HCT116 (cell line): Measurements from ENCODE around the gene MBP. TPM values are rescaled to one million over a fixed set of nuclear protein-coding genes. Genes with fewer than 3 reads are reported as not detected.

Experiments
- ATAC-seq: fragments of 200-7000 bp; cut with Tn5 transposase; 2 replicates; pipeline ENCODE4 v1.9.1; 2020; ENCODE audit warnings: mild to moderate bottlenecking, moderate library complexity
- BruUV-seq: library from RNA; stranded (reverse); fragments of 400-500 nt; replicated peaks from 2 replicates; lab custom pipeline; 2021; lab: Mats Ljungman, UMichigan
- CTCF ChIA-PET: fragments of 300-600 bp; sonication (Branson Sonifier 250); formaldehyde crosslinking; loops from one replicate; lab custom pipeline; 2021; ENCODE audit warnings: antibody characterized with exemption; lab: Charles Lee
- POLR2A ChIA-PET: fragments of 300-600, 350-600 bp; sonication (Branson Sonifier 250); formaldehyde crosslinking; loops from one replicate; lab custom pipeline; 2021; ENCODE audit warnings: antibody characterized with exemption; lab: Charles Lee
- RAD21 ChIA-PET, 2 experiments: fragments of 300-600 bp; sonication (Branson Sonifier 250); formaldehyde crosslinking; loops; one replicate each; lab custom pipeline; 2023; ENCODE audit warnings: low total read pairs in 2 of 2; ENCODE audit not compliant: uncharacterized antibody in 2 of 2, unreplicated experiment in 2 of 2, low non-redundant PET in 1 of 2; lab: Charles Lee
- DNase-seq: peaks from one replicate; pipeline ENCODE4 v3.0.0-alpha.2; 2010; ENCODE audit warnings: low read depth, low spot score
- H2AFZ ChIP-seq: fragments of 200-600 bp; shearing (Covaris generic), sonication (generic); 2 replicates; pipeline ENCODE4 v1.6.1; 2017; ENCODE audit warnings: low read depth, mixed run types, mixed read lengths, antibody characterized with exemption, low read length; ENCODE audit not compliant: poor library complexity, severe bottlenecking
- H3K27ac ChIP-seq: 2 replicates; pipeline ENCODE4 v1.5.1; 2012; ENCODE audit warnings: low read depth, low read length
- H3K27me3 ChIP-seq: fragments of 200-600 bp; sonication (generic); 2 replicates; pipeline ENCODE4 v1.6.1; 2016; ENCODE audit warnings: mixed run types, low read length, mixed read lengths; ENCODE audit not compliant: insufficient read depth
- H3K36me3 ChIP-seq, 2 experiments: fragments of 200-500 bp in 1 of 2; fragments of 200-600 bp in 1 of 2; sonication (Bioruptor generic) in 1 of 2; sonication (generic) in 1 of 2; 2 replicates each; pipeline versions ENCODE4 v1.5.1 to v1.6.1; 2014 to 2016; ENCODE audit warnings: low read length in 2 of 2, inconsistent platforms in 1 of 2, mixed read lengths in 1 of 2, mixed run types in 1 of 2; ENCODE audit not compliant: insufficient read depth in 2 of 2, control insufficient read depth in 1 of 2
- H3K4me1 ChIP-seq, 2 experiments: fragments of 200-600 bp in 1 of 2; sonication (generic) in 1 of 2; 2 replicates each; pipeline versions ENCODE4 v1.5.1 to v1.6.1; 2012 to 2017; ENCODE audit warnings: low read length in 2 of 2, inconsistent platforms in 1 of 2, mild to moderate bottlenecking in 1 of 2, mixed read lengths in 1 of 2, mixed run types in 1 of 2, moderate library complexity in 1 of 2; ENCODE audit not compliant: insufficient read depth in 2 of 2, control insufficient read depth in 1 of 2
- H3K4me2 ChIP-seq: fragments of 200-600 bp; sonication (generic); 2 replicates; pipeline ENCODE4 v1.6.1; 2017; ENCODE audit warnings: mixed run types, low read length, mixed read lengths
- H3K4me3 ChIP-seq, 2 experiments: fragments of 200-600 bp in 1 of 2; sonication (generic) in 1 of 2; replicated peaks in 1 of 2; 2 replicates each; pipeline ENCODE4 v1.5.1; 2011 to 2016; ENCODE audit warnings: low read length in 2 of 2, control low read depth in 1 of 2, low read depth in 1 of 2, mild to moderate bottlenecking in 1 of 2, mixed read lengths in 1 of 2, mixed run types in 1 of 2
- H3K79me2 ChIP-seq: fragments of 200-600 bp; sonication (generic); 2 replicates; pipeline ENCODE4 v1.6.1; 2017; ENCODE audit warnings: mild to moderate bottlenecking, mixed run types, low read length, moderate library complexity, mixed read lengths; ENCODE audit not compliant: insufficient read depth
- H3K9ac ChIP-seq: fragments of 200-600 bp; sonication (generic); 2 replicates; pipeline ENCODE4 v1.6.1; 2016; ENCODE audit warnings: low read length, mixed read lengths
- H3K9me2 ChIP-seq: fragments of 200-600 bp; sonication (generic), shearing (Covaris generic); 2 replicates; pipeline ENCODE4 v1.6.1; 2017; ENCODE audit warnings: mixed run types, mild to moderate bottlenecking, moderate library complexity; ENCODE audit not compliant: insufficient read depth
- H3K9me3 ChIP-seq, 2 experiments: fragments of 200-500 bp in 1 of 2; fragments of 200-600 bp in 1 of 2; sonication (Bioruptor generic) in 1 of 2; sonication (generic) in 1 of 2; 2 replicates each; pipeline ENCODE4 v1.6.1; 2014 to 2017; ENCODE audit warnings: low read length in 2 of 2, mixed read lengths in 2 of 2, inconsistent platforms in 1 of 2, low read depth in 1 of 2, mild to moderate bottlenecking in 1 of 2, mixed run types in 1 of 2, moderate library complexity in 1 of 2; ENCODE audit not compliant: control insufficient read depth in 1 of 2, insufficient read depth in 1 of 2
- H4K20me1 ChIP-seq: fragments of 200-600 bp; sonication (generic), shearing (Covaris generic); 2 replicates; pipeline ENCODE4 v1.6.1; 2017; ENCODE audit warnings: mixed run types, mild to moderate bottlenecking, moderate library complexity; ENCODE audit not compliant: insufficient read depth
- CBX3 ChIP-seq: IDR thresholded peaks from 2 replicates; pipeline ENCODE4 v1.6.1; 2012; ENCODE audit warnings: low read depth
- CEBPB ChIP-seq: IDR thresholded peaks from 2 replicates; pipeline ENCODE4 v1.6.1; 2012; ENCODE audit warnings: low read depth
- EGR1 ChIP-seq: IDR thresholded peaks from 2 replicates; pipeline ENCODE4 v1.6.1; 2012; ENCODE audit warnings: low read depth
- FOSL1 ChIP-seq: IDR thresholded peaks from 2 replicates; pipeline ENCODE4 v1.6.1; 2012; ENCODE audit warnings: low read depth
- JUND ChIP-seq: IDR thresholded peaks from 2 replicates; pipeline ENCODE4 v1.6.1; 2012
- POLR2A ChIP-seq: IDR thresholded peaks from 2 replicates; pipeline ENCODE4 v1.7.0; 2011; ENCODE audit warnings: borderline replicate concordance; ENCODE audit not compliant: insufficient read depth, insufficient read length; ENCODE audit errors: extremely low read depth
- POLR2AphosphoS5 ChIP-seq: IDR thresholded peaks from 2 replicates; pipeline ENCODE4 v1.6.1; 2011; ENCODE audit warnings: mild to moderate bottlenecking, low read depth, low read length, moderate library complexity
- RAD21 ChIP-seq: IDR thresholded peaks from 2 replicates; pipeline ENCODE4 v1.6.1; 2012; ENCODE audit warnings: low read depth, mild to moderate bottlenecking
- SP1 ChIP-seq: IDR thresholded peaks from 2 replicates; pipeline ENCODE4 v1.6.1; 2012; ENCODE audit warnings: low read depth
- SRF ChIP-seq: IDR thresholded peaks from 2 replicates; pipeline ENCODE4 v1.6.1; 2012; ENCODE audit warnings: low read depth
- ZNF274 ChIP-seq: fragments of 200-500 bp; sonication (Bioruptor generic); IDR thresholded peaks from 2 replicates; pipeline ENCODE4 v1.6.1; 2014; ENCODE audit warnings: mild to moderate bottlenecking, low read depth, low read length, inconsistent platforms
- intact Hi-C: fragments of 100-400 bp; cut with micrococcal nuclease; formaldehyde crosslinking; loops from 2 replicates; pipeline ENCODE4 v1.10.0; 2022
- total RNA-seq: library from RNA; stranded (reverse); gene quantifications from one replicate; pipeline ENCODE4 v1.2.1, GENCODE V29; 2021; ENCODE audit not compliant: unreplicated experiment
- TF ChIP-seq, protein P1 (sequence below): IDR thresholded peaks from 2 replicates; pipeline ENCODE4 v1.6.1; 2011; ENCODE audit warnings: mild to moderate bottlenecking, low read length, moderate library complexity; ENCODE audit not compliant: insufficient replicate concordance; ENCODE audit errors: extremely low read depth
- TF ChIP-seq, protein P2 (sequence below), 3 experiments: fragments of 200-600 bp in 1 of 3; sonication (generic) in 1 of 3; IDR thresholded peaks in 2 of 3; conservative IDR thresholded peaks in 1 of 3; 2 replicates each; pipeline ENCODE4 v1.5.1; 2012 to 2017; ENCODE audit warnings: low read depth in 2 of 3, low read length in 2 of 3, antibody characterized with exemption in 1 of 3, borderline replicate concordance in 1 of 3, control low read depth in 1 of 3, mild to moderate bottlenecking in 1 of 3, mixed read lengths in 1 of 3, mixed run types in 1 of 3, moderate library complexity in 1 of 3; ENCODE audit not compliant: insufficient read depth in 1 of 3

Gene MBP
- total RNA-seq, 1 experiment from 2014 or later, result 34.9 TPM

DNA sequence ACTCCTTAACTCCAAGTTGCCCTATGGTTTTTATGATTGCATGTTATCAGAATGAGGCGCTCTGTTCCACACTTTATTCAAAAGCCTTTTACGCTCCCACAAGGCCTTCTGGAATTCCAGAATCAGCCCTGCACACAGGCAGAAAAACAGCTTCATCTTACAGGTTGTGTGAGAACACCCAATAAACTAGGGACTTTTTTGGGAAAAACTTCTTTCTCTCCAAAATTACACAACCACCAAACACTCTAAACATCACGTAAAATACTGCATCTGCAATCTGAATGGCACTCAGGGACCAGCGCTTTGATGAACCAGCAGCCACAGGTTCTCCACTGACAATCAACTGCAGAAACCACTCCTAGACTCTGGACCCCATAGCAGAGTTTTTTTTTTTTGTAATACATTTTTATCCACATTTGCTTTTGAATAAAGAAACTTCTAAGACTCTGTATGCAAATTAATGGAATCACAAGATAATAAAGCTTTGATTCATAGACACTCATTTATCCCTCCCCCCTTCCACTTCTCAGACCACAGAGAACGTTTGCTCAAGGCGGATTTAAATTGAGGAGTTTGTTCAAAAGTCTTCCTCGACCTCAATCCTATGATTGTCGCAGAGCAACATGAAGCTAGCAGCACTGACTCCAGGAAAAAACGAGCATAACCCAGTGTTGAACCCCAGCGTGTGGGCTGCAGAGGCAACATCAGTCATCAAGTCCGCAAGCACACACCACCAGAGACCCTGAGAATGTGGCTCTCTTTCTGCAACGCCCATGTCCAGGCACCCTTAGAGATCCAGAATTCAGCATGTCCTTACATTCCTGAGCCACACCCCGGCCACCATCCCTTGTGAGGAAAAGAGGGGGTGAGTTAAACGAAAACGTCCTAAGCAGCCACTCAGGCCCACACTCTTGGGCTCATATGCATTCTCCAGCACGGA, 116.5 kb downstream of the MBP start:
- no peaks in the 10 kb centered on the region for H3K4me1 ChIP-seq
- CTCF ChIA-PET, result no interaction called here
- H3K27me3 ChIP-seq, result no peaks in the 10 kb centered on the region
- H3K36me3 ChIP-seq, result peaks cover 3 to 13% of the 10 kb centered on the region in 2 experiments; a peak in 3 of 4 replicates
- H3K79me2 ChIP-seq, result no peaks in the 10 kb centered on the region
- TF ChIP-seq, protein P1, sequence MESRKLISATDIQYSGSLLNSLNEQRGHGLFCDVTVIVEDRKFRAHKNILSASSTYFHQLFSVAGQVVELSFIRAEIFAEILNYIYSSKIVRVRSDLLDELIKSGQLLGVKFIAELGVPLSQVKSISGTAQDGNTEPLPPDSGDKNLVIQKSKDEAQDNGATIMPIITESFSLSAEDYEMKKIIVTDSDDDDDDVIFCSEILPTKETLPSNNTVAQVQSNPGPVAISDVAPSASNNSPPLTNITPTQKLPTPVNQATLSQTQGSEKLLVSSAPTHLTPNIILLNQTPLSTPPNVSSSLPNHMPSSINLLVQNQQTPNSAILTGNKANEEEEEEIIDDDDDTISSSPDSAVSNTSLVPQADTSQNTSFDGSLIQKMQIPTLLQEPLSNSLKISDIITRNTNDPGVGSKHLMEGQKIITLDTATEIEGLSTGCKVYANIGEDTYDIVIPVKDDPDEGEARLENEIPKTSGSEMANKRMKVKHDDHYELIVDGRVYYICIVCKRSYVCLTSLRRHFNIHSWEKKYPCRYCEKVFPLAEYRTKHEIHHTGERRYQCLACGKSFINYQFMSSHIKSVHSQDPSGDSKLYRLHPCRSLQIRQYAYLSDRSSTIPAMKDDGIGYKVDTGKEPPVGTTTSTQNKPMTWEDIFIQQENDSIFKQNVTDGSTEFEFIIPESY, result no peak
- no peak for TF ChIP-seq CBX3
- intact Hi-C loops, result no loop called here
- H3K9ac ChIP-seq, result no peak overlapping the region
- no peak overlapping the region for H3K27ac ChIP-seq
- H3K9me3 ChIP-seq, result no peaks in the 10 kb centered on the region
- H3K4me3 ChIP-seq, result no peak overlapping the region
- no peaks in the 10 kb centered on the region for H3K9me2 ChIP-seq
- ATAC-seq (no peak), DNase-seq (no peak)
- no peak overlapping the region for H2AFZ ChIP-seq
- BruUV-seq, result TSS peak; percentile 26
- no peaks in the 10 kb centered on the region for H4K20me1 ChIP-seq
- RAD21 ChIA-PET, result no interaction called here
- POLR2A ChIA-PET, result no interaction called here
- no peak overlapping the region for H3K4me2 ChIP-seq

DNA sequence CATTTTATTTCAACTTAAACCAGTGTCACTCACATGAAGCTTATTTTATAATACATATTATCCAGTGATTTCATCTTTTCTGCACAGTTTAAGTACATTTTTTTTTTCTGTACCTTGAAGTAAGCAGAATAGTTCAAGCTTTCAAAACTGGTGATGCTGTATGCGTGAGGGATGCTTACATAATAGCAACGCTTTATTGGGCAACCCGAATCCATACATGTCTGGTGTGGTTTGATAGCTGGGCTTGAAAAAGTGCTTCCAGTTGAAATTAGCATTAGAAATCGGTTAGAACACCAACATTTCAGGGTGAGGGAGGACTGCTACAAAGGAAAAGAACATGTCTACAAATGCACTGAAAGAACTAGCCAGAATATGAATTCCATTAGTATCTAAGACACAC, 117.4 kb downstream of the MBP start:
- ATAC-seq (no peak), DNase-seq (no peak)
- Histone ChIP-seq H3K27me3 (no peaks in the 10 kb centered on the region), H3K4me3 (no peak overlapping the region), H3K9me3 (no peaks in the 10 kb centered on the region), H4K20me1 (no peaks in the 10 kb centered on the region), H2AFZ (no peak overlapping the region), H3K9ac (no peak overlapping the region), H3K9me2 (no peaks in the 10 kb centered on the region), H3K4me1 (no peaks in the 10 kb centered on the region), H3K27ac (no peak overlapping the region), H3K36me3 (peaks cover 3 to 13% of the 10 kb centered on the region in 2 experiments; a peak in 3 of 4 replicates), H3K4me2 (no peak overlapping the region), H3K79me2 (no peaks in the 10 kb centered on the region)
- POLR2A ChIA-PET, result no interaction called here
- CTCF ChIA-PET, result no interaction called here
- BruUV-seq, result no TSS peak
- RAD21 ChIA-PET, result no interaction called here
- intact Hi-C loops, result no loop called here
- TF ChIP-seq RAD21 (no peak), EGR1 (no peak), JUND (no peak), FOSL1 (no peak), SRF (no peak), POLR2AphosphoS5 (no peak), ZNF274 (no peak), CEBPB (no peak), CBX3 (no peak), POLR2A (no peak), SP1 (no peak)
- TF ChIP-seq, protein P2, sequence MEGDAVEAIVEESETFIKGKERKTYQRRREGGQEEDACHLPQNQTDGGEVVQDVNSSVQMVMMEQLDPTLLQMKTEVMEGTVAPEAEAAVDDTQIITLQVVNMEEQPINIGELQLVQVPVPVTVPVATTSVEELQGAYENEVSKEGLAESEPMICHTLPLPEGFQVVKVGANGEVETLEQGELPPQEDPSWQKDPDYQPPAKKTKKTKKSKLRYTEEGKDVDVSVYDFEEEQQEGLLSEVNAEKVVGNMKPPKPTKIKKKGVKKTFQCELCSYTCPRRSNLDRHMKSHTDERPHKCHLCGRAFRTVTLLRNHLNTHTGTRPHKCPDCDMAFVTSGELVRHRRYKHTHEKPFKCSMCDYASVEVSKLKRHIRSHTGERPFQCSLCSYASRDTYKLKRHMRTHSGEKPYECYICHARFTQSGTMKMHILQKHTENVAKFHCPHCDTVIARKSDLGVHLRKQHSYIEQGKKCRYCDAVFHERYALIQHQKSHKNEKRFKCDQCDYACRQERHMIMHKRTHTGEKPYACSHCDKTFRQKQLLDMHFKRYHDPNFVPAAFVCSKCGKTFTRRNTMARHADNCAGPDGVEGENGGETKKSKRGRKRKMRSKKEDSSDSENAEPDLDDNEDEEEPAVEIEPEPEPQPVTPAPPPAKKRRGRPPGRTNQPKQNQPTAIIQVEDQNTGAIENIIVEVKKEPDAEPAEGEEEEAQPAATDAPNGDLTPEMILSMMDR (IDR thresholded peaks at IDR 0.05 in 2 of 3, conservative IDR thresholded peaks at IDR 0.05 in 1 of 3; ENCODE audit: borderline replicate concordance in 1 of 3, insufficient read depth in 1 of 3, low read depth in 2 of 3, low read length in 2 of 3), result no peak
- TF ChIP-seq, protein P1, result no peak
